HepG2 (cell line): ENCODE data around the gene RAB43. TPM values are rescaled to one million over a fixed set of nuclear protein-coding genes. Genes with fewer than 3 reads are reported as not detected.

Source experiments
- ARID2 ChIP-seq: sonication (generic); formaldehyde crosslinking; IDR thresholded peaks from 2 replicates; pipeline ENCODE4 v1.8.1; 2022; ENCODE audit warnings: mild to moderate bottlenecking, missing genetic modification reagents, borderline replicate concordance
- EHMT2 ChIP-seq: fragments of 200-600 bp; sonication (generic); IDR thresholded peaks from 2 replicates; pipeline ENCODE4 v1.7.0; 2017; ENCODE audit warnings: antibody characterized with exemption, low read depth, low read length, borderline replicate concordance
- HDAC1 ChIP-seq: sonication (generic); formaldehyde crosslinking; IDR thresholded peaks from 2 replicates; pipeline ENCODE4 v1.5.1; 2020; ENCODE audit warnings: mild to moderate bottlenecking, missing genetic modification reagents
- HNRNPUL1 ChIP-seq: fragments of 200-400 bp; formaldehyde crosslinking; IDR thresholded peaks from 2 replicates; pipeline ENCODE4 v1.6.1; 2017; ENCODE audit warnings: low read depth, mild to moderate bottlenecking, low read length, moderate library complexity
- KLF9 ChIP-seq: IDR thresholded peaks from 2 replicates; pipeline ENCODE4 v1.6.1; 2016; ENCODE audit warnings: low read depth
- MED13 ChIP-seq: sonication (generic); formaldehyde crosslinking; IDR thresholded peaks from 2 replicates; pipeline ENCODE4 v1.5.0; 2020; ENCODE audit warnings: missing genetic modification reagents
- MLLT10 ChIP-seq: sonication (generic); formaldehyde crosslinking; IDR thresholded peaks from 2 replicates; pipeline ENCODE4 v1.4.0; 2020; ENCODE audit warnings: missing genetic modification reagents
- NCOA5 ChIP-seq: sonication (generic); formaldehyde crosslinking; IDR thresholded peaks from 2 replicates; pipeline ENCODE4 v1.4.0; 2020; ENCODE audit warnings: missing genetic modification reagents
- NCOR1 ChIP-seq: fragments of 200-600 bp; sonication (generic); IDR thresholded peaks from 2 replicates; pipeline ENCODE4 v1.7.0; 2017; ENCODE audit warnings: antibody characterized with exemption, low read length, borderline replicate concordance
- RNF2 ChIP-seq: fragments of 450-650 bp; conservative IDR thresholded peaks from 2 replicates; pipeline ENCODE4 v1.6.1; 2016; ENCODE audit warnings: low read depth
- RXRA ChIP-seq: sonication (generic); formaldehyde crosslinking; IDR thresholded peaks from 2 replicates; pipeline ENCODE4 v1.5.1; 2020; ENCODE audit warnings: missing genetic modification reagents
- RXRB ChIP-seq: IDR thresholded peaks from 2 replicates; pipeline ENCODE4 v1.6.1; 2016; ENCODE audit warnings: borderline replicate concordance, missing genetic modification reagents, missing compliant biosample characterization
- SKI ChIP-seq: fragments of 450-650 bp; IDR thresholded peaks from one replicate; pipeline ENCODE4 v1.6.1; 2018; ENCODE audit warnings: mild to moderate bottlenecking; ENCODE audit not compliant: partially characterized antibody
- SMAD1 ChIP-seq: sonication (generic); formaldehyde crosslinking; IDR thresholded peaks from 2 replicates; pipeline ENCODE4 v1.4.0; 2020; ENCODE audit warnings: missing genetic modification reagents, low read depth, mild to moderate bottlenecking, borderline replicate concordance
- SNAI1 ChIP-seq: sonication (generic); formaldehyde crosslinking; IDR thresholded peaks from 2 replicates; pipeline ENCODE4 v1.5.0; 2020; ENCODE audit warnings: mild to moderate bottlenecking, missing genetic modification reagents, borderline replicate concordance
- SOX5 ChIP-seq: IDR thresholded peaks from 2 replicates; pipeline ENCODE4 v1.6.1; 2016; ENCODE audit warnings: borderline replicate concordance
- WIZ ChIP-seq: sonication (generic); formaldehyde crosslinking; IDR thresholded peaks from 2 replicates; pipeline ENCODE4 v1.5.1; 2020; ENCODE audit warnings: mild to moderate bottlenecking, missing genetic modification reagents
- ZBTB7B ChIP-seq: sonication (generic); formaldehyde crosslinking; IDR thresholded peaks from 2 replicates; pipeline ENCODE4 v1.4.0; 2020; ENCODE audit warnings: missing genetic modification reagents
- ZFP62 ChIP-seq: sonication (generic); formaldehyde crosslinking; IDR thresholded peaks from 2 replicates; pipeline ENCODE4 v1.4.0; 2020; ENCODE audit warnings: missing genetic modification reagents
- ZNF329 ChIP-seq: sonication (generic); formaldehyde crosslinking; IDR thresholded peaks from 2 replicates; pipeline ENCODE4 v1.9.0; 2021; ENCODE audit warnings: low read depth, mild to moderate bottlenecking, missing genetic modification reagents
- ZNF34 ChIP-seq: sonication (generic); formaldehyde crosslinking; IDR thresholded peaks from 2 replicates; pipeline ENCODE4 v1.4.0; 2020; ENCODE audit warnings: mild to moderate bottlenecking, missing genetic modification reagents, borderline replicate concordance
- ZNF432 ChIP-seq: sonication (generic); formaldehyde crosslinking; IDR thresholded peaks from 2 replicates; pipeline ENCODE4 v1.5.0; 2020; ENCODE audit warnings: missing genetic modification reagents, mild to moderate bottlenecking, borderline replicate concordance
- ZNF556 ChIP-seq: sonication (generic); formaldehyde crosslinking; IDR thresholded peaks from 2 replicates; pipeline ENCODE4 v1.4.0; 2020; ENCODE audit warnings: mild to moderate bottlenecking, missing genetic modification reagents, borderline replicate concordance
- ZSCAN9 ChIP-seq: IDR thresholded peaks from 2 replicates; pipeline ENCODE4 v1.6.1; 2016; ENCODE audit warnings: borderline replicate concordance
- polyA plus RNA-seq, 8 experiments: library from polyadenylated mRNA; depleted of rRNA in 3 of 8; stranded (reverse) in 7 of 8; unstranded in 1 of 8; fragments of >200 nt; fragmentation: Illumina TruSeq in 4 of 8; extraction: Trizol in 4 of 8; gene quantifications; 2 replicates each; pipeline versions ENCODE4 v1.2.1 to v1.2.3, GENCODE V29; 2011 to 2016; ENCODE audit warnings: low read depth in 4 of 8, missing spikeins in 1 of 8, mixed read lengths in 1 of 8; ENCODE audit not compliant: insufficient read depth in 1 of 8
- total RNA-seq, 5 experiments: library from RNA; depleted of rRNA; stranded (reverse); fragments of >200 nt; fragmentation: Illumina TruSeq; extraction: Trizol; gene quantifications; 2 replicates each; pipeline ENCODE4 v1.2.3, GENCODE V29; 2016; ENCODE audit warnings: low read depth in 1 of 5
- TF ChIP-seq, protein P1 (sequence below): sonication (generic); formaldehyde crosslinking; IDR thresholded peaks from 2 replicates; pipeline ENCODE4 v1.4.0; 2020; ENCODE audit warnings: missing genetic modification reagents
- TF ChIP-seq, protein P2 (sequence below): sonication (generic); formaldehyde crosslinking; IDR thresholded peaks from 2 replicates; pipeline ENCODE4 v1.5.0; 2020; ENCODE audit warnings: missing genetic modification reagents
- TF ChIP-seq, protein P3 (sequence below): sonication (generic); formaldehyde crosslinking; IDR thresholded peaks from 2 replicates; pipeline ENCODE4 v1.4.0; 2020; ENCODE audit warnings: missing genetic modification reagents, borderline replicate concordance

RAB43 gene
- total and polyA plus RNA-seq, 2 of the 13 experiments (the other 11 are each of a cell fraction or from before 2014, with no cell fraction given): 11.8 to 18.4 TPM

DNA sequence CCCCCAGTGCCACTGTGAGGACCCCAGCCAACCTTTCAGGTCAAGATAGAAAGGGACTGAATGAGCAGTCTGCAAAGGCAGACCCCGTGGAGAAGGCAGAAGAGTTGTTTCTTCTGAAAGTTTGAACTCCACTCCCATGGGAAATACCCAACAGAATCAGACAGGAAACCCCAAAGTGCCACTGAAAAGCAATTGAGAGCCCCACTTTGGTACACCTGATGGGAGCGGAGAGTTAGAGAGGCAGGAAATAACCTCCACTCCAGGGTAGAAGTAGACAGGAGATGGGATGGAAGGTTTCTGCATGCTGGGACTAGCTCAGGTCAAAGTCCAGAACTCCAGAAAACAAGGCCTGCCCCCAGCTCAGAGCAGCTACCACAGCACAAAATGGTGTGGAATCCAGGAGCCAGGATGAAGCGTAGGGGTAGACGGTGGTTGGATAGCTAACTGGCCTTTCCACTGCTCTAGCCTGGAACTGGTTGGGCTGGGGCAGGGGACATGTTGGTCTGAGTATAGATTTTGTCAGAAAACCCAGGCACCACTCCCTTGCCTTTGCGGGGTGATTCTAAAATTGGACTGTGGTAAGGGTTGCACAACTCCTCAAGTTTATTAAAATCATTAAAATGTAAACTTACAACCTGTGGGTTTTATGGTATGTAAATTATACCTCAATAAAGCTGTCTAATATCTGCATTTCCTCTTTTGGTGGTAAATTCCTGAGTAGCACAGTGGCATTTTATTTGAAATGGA lies 1.9 kb upstream of the RAB43 start (continued):
- no peak for TF ChIP-seq SNAI1 (CRISPR knock-in tag)
- TF ChIP-seq EHMT2: no peak
- TF ChIP-seq ZNF34 (CRISPR knock-in tag): no peak
- no peak for TF ChIP-seq MED13 (CRISPR knock-in tag)
- TF ChIP-seq RXRB (CRISPR knock-in tag): peak; percentile 34; the same call in 1 of the 2 replicates
- TF ChIP-seq, protein P1, sequence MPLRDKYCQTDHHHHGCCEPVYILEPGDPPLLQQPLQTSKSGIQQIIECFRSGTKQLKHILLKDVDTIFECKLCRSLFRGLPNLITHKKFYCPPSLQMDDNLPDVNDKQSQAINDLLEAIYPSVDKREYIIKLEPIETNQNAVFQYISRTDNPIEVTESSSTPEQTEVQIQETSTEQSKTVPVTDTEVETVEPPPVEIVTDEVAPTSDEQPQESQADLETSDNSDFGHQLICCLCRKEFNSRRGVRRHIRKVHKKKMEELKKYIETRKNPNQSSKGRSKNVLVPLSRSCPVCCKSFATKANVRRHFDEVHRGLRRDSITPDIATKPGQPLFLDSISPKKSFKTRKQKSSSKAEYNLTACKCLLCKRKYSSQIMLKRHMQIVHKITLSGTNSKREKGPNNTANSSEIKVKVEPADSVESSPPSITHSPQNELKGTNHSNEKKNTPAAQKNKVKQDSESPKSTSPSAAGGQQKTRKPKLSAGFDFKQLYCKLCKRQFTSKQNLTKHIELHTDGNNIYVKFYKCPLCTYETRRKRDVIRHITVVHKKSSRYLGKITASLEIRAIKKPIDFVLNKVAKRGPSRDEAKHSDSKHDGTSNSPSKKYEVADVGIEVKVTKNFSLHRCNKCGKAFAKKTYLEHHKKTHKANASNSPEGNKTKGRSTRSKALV (CRISPR knock-in tag): no peak
- no peak for TF ChIP-seq ARID2 (CRISPR knock-in tag)
- TF ChIP-seq, protein P2, sequence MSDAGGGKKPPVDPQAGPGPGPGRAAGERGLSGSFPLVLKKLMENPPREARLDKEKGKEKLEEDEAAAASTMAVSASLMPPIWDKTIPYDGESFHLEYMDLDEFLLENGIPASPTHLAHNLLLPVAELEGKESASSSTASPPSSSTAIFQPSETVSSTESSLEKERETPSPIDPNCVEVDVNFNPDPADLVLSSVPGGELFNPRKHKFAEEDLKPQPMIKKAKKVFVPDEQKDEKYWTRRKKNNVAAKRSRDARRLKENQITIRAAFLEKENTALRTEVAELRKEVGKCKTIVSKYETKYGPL (CRISPR knock-in tag): no peak
- TF ChIP-seq KLF9 (CRISPR knock-in tag): no peak
- peak; percentile 18; the same call in 1 of the 2 replicates for TF ChIP-seq NCOR1
- TF ChIP-seq RXRA (CRISPR knock-in tag): 0 out of 2 replicates have a peak, but pooled peaks have one; percentile 30
- TF ChIP-seq HDAC1 (CRISPR knock-in tag): peak; percentile 57; the same call in 1 of the 2 replicates
- TF ChIP-seq ZNF432 (CRISPR knock-in tag): no peak
- TF ChIP-seq ZSCAN9: peak; percentile 23; the same call in 1 of the 2 replicates
- TF ChIP-seq WIZ (CRISPR knock-in tag): no peak
- TF ChIP-seq RNF2: no peak
- TF ChIP-seq ZNF329 (CRISPR knock-in tag): no peak
- TF ChIP-seq, protein P3, sequence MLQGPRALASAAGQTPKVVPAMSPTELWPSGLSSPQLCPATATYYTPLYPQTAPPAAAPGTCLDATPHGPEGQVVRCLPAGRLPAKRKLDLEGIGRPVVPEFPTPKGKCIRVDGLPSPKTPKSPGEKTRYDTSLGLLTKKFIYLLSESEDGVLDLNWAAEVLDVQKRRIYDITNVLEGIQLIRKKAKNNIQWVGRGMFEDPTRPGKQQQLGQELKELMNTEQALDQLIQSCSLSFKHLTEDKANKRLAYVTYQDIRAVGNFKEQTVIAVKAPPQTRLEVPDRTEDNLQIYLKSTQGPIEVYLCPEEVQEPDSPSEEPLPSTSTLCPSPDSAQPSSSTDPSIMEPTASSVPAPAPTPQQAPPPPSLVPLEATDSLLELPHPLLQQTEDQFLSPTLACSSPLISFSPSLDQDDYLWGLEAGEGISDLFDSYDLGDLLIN: no peak
- no peak for TF ChIP-seq HNRNPUL1
- peak; percentile 63; the same call in 1 of the 2 replicates for TF ChIP-seq ZBTB7B (CRISPR knock-in tag)
- no peak for TF ChIP-seq ZFP62 (CRISPR knock-in tag)
- TF ChIP-seq SOX5 (CRISPR knock-in tag): peak; percentile 45; the same call in 1 of the 2 replicates
- TF ChIP-seq NCOA5 (CRISPR knock-in tag): no peak
- TF ChIP-seq ZNF556: no peak; the same call in 1 of the 2 replicates
- TF ChIP-seq SMAD1 (CRISPR knock-in tag): no peak
- no peak for TF ChIP-seq MLLT10 (CRISPR knock-in tag)
- TF ChIP-seq SKI: no peak
